Keratinocyte (primary cell): ENCODE data around the gene CAMSAP1. TPM values are rescaled to one million over a fixed set of nuclear protein-coding genes. Genes with fewer than 3 reads are reported as not detected.

Experiments
- DNase-seq: peaks from one replicate; pipeline ENCODE4 v3.0.0-alpha.2; 2011; ENCODE audit warnings: low read depth, missing footprints, low spot score
- FAIRE-seq: peaks from 2 replicates; lab custom pipeline; 2011; peaks lifted over from hg19 to GRCh38; lab: Jason Lieb, UNC
- H2AFZ ChIP-seq: 2 replicates; pipeline ENCODE4 v1.6.0; 2012; ENCODE audit warnings: low read length, control low read depth, inconsistent platforms; ENCODE audit not compliant: control insufficient read depth
- H3K27ac ChIP-seq: 2 replicates; pipeline ENCODE4 v1.5.1; 2011; ENCODE audit warnings: low read length; ENCODE audit not compliant: control insufficient read depth, insufficient read depth
- H3K27me3 ChIP-seq: 3 replicates; pipeline ENCODE4 v1.6.0; 2011; ENCODE audit warnings: low read length; ENCODE audit not compliant: control insufficient read depth, insufficient read depth; ENCODE audit errors: extremely low read depth
- H3K36me3 ChIP-seq, 2 experiments: 2 replicates in 1 of 2; 3 replicates in 1 of 2; pipeline ENCODE4 v1.5.1; 2011; ENCODE audit warnings: low read length in 2 of 2, mild to moderate bottlenecking in 1 of 2; ENCODE audit not compliant: control insufficient read depth in 2 of 2, insufficient read depth in 2 of 2; ENCODE audit errors: extremely low read depth in 1 of 2
- H3K4me1 ChIP-seq: 3 replicates; pipeline ENCODE4 v1.5.1; 2011; ENCODE audit warnings: low read length; ENCODE audit not compliant: control insufficient read depth, insufficient read depth; ENCODE audit errors: extremely low read depth
- H3K4me2 ChIP-seq: 3 replicates; pipeline ENCODE4 v1.6.0; 2011; ENCODE audit warnings: low read depth, low read length; ENCODE audit not compliant: control insufficient read depth, insufficient read depth; ENCODE audit errors: extremely low read depth
- H3K4me3 ChIP-seq, 3 experiments: fragments of 200-600 bp in 1 of 3; sonication (generic) in 1 of 3; 2 replicates in 2 of 3; 3 replicates in 1 of 3; pipeline ENCODE4 v1.5.1; 2011 to 2016; ENCODE audit warnings: low read length in 3 of 3, mild to moderate bottlenecking in 3 of 3, control low read depth in 2 of 3, inconsistent platforms in 1 of 3, low read depth in 1 of 3, mixed read lengths in 1 of 3, mixed run types in 1 of 3, moderate library complexity in 1 of 3; ENCODE audit not compliant: control insufficient read depth in 2 of 3, insufficient read depth in 2 of 3; ENCODE audit errors: extremely low read depth in 1 of 3
- H3K79me2 ChIP-seq: 2 replicates; pipeline ENCODE4 v1.6.0; 2012; ENCODE audit warnings: low read length; ENCODE audit not compliant: control insufficient read depth, insufficient read depth
- H3K9ac ChIP-seq: 3 replicates; pipeline ENCODE4 v1.6.0; 2011; ENCODE audit warnings: low read length; ENCODE audit not compliant: control insufficient read depth, insufficient read depth; ENCODE audit errors: extremely low read depth
- H3K9me1 ChIP-seq: 3 replicates; pipeline ENCODE4 v1.6.0; 2011; ENCODE audit warnings: low read length; ENCODE audit not compliant: control insufficient read depth, insufficient read depth; ENCODE audit errors: extremely low read depth
- H3K9me3 ChIP-seq: 2 replicates; pipeline ENCODE4 v1.5.1; 2012; ENCODE audit warnings: low read depth, low read length; ENCODE audit not compliant: control insufficient read depth
- H4K20me1 ChIP-seq: 3 replicates; pipeline ENCODE4 v1.6.0; 2011; ENCODE audit warnings: low read length; ENCODE audit not compliant: control insufficient read depth, insufficient read depth; ENCODE audit errors: extremely low read depth
- CTCF ChIP-seq, 3 experiments: IDR thresholded peaks in 1 of 3; conservative IDR thresholded peaks in 1 of 3; optimal IDR thresholded peaks in 1 of 3; 2 replicates in 2 of 3; 3 replicates in 1 of 3; pipeline versions ENCODE3 to v1.5.1; 2011; ENCODE audit warnings: low read length in 3 of 3, mild to moderate bottlenecking in 3 of 3, moderate library complexity in 2 of 3, control low read depth in 1 of 3, inconsistent platforms in 1 of 3; ENCODE audit not compliant: insufficient read depth in 2 of 3; ENCODE audit errors: extremely low read depth in 1 of 3
- EZH2 ChIP-seq: IDR thresholded peaks from one replicate; pipeline ENCODE4 v1.6.1; 2012; ENCODE audit warnings: inconsistent platforms, mild to moderate bottlenecking, low read length, moderate library complexity
- dilution Hi-C: fragments of 300-500 bp; cut with MboI; formaldehyde crosslinking; loops from one replicate; pipeline ENCODE4 v1.7.0; 2020; ENCODE audit warnings: low sequenced_read_pairs; ENCODE audit not compliant: extremely low pct_ligation_motif_present
- polyA plus RNA-seq, 5 experiments: library from polyadenylated mRNA; depleted of rRNA in 3 of 5; stranded (reverse) in 3 of 5; stranded (forward) in 1 of 5; unstranded in 1 of 5; fragments of >200 nt; gene quantifications; 1 replicate in 1 of 5; 2 replicates in 3 of 5; 3 replicates in 1 of 5; pipeline versions ENCODE4 v1.2.1 to v1.2.3, GENCODE V29; 2011 to 2012; ENCODE audit warnings: missing spikeins in 2 of 5, low read depth in 1 of 5, low replicate concordance in 1 of 5

The CAMSAP1 gene
- polyA plus RNA-seq, 1 donor (not counting 4 experiments of a cell fraction or from before 2014, with no cell fraction given) = 8.3 TPM

DNA sequence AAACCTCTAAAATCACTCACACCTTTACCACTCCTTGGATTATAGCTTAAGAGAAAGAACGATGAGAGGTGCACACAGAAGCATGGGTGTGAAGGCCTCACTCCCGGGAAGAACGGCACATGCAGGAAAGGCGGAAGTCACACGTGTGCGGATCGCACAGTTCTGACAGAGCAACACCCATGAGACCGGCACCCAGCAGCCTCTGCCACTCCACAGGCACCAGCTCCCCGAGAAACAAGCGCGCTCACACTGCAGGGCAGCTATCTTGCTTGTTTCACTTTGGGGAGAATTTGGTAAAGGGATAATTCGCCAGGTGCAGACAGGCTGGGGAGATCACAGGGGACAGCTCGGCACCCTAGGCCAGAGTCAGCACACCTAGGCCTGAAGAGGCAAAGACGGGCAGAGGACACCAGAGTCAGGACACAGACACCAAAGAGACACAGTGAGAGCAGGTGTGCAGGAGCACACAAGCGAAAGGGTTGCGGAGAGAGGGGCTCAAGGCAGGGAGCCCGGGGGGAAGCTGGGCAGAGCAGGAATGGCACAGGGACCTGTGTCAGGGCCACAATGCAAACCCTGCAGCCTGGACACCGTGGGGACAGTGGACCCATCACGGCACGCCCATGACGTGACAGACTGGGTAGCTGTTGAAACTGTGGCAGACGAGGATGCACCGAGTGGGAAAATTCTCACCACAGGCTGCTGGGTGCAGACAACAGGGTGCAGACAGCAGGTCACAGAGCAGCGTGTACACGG lies 81.7 kb downstream of the CAMSAP1 start:
- no peaks in the 10 kb centered on the region for H3K27me3 ChIP-seq
- H3K9ac ChIP-seq = no peak overlapping the region
- peaks cover 16 to 23% of the 10 kb centered on the region in 2 experiments for H3K36me3 ChIP-seq
- dilution Hi-C loops = no loop called here
- TF ChIP-seq EZH2 (no peak), CTCF (optimal IDR thresholded peaks at IDR 0.05 in 1 of 3, IDR thresholded peaks at IDR 0.05 in 1 of 3, conservative IDR thresholded peaks at IDR 0.05 in 1 of 3; ENCODE audit: extremely low read depth in 1 of 3, insufficient read depth in 2 of 3, low read length in 3 of 3) (no peak)
- DNase-seq = no peak
- no peaks in the 10 kb centered on the region for H4K20me1 ChIP-seq
- no peak overlapping the region for H3K4me2 ChIP-seq
- H3K27ac ChIP-seq = no peak overlapping the region
- H3K9me1 ChIP-seq = no peaks in the 10 kb centered on the region
- H3K79me2 ChIP-seq = peaks cover 5% of the 10 kb centered on the region
- H2AFZ ChIP-seq = no peak overlapping the region
- FAIRE-seq = no peak
- no peaks in the 10 kb centered on the region for H3K4me1 ChIP-seq
- H3K9me3 ChIP-seq = no peaks in the 10 kb centered on the region
- no peak overlapping the region for H3K4me3 ChIP-seq

DNA sequence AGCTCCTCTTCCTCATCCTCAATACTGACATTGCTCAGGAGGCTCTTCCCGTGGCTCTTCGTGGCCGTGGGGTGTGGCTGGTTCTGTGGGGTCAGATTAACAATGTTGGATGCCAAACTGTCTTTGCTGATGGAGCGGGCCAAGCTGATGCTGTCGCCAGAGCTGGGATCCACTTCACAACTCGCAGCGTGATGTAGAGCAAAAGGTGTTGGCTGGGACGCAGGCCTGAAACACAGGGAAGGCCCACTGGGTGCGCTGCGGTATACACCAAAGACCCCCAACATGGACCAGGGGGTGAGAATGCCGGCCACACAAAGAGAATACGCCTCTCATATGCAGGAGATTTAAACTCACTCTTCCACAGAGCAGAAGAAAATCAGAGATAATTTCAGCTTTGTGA lies 84.3 kb downstream of the CAMSAP1 start:
- H3K9ac ChIP-seq = no peak overlapping the region
- FAIRE-seq (no peak), DNase-seq (no peak)
- H3K79me2 ChIP-seq = no peaks in the 10 kb centered on the region
- H3K4me1 ChIP-seq = no peaks in the 10 kb centered on the region
- TF ChIP-seq EZH2 = no peak
- TF ChIP-seq CTCF (optimal IDR thresholded peaks at IDR 0.05 in 1 of 3, IDR thresholded peaks at IDR 0.05 in 1 of 3, conservative IDR thresholded peaks at IDR 0.05 in 1 of 3; ENCODE audit: extremely low read depth in 1 of 3, insufficient read depth in 2 of 3, low read length in 3 of 3) = no peak
- no peaks in the 10 kb centered on the region for H4K20me1 ChIP-seq
- no peak overlapping the region for H3K4me2 ChIP-seq
- no peak overlapping the region for H2AFZ ChIP-seq
- no peak overlapping the region for H3K4me3 ChIP-seq
- no peaks in the 10 kb centered on the region for H3K27me3 ChIP-seq
- dilution Hi-C loops = no loop called here
- H3K9me3 ChIP-seq = no peaks in the 10 kb centered on the region
- no peaks in the 10 kb centered on the region for H3K9me1 ChIP-seq
- H3K36me3 ChIP-seq = peaks cover 22 to 27% of the 10 kb centered on the region in 2 experiments
- no peak overlapping the region for H3K27ac ChIP-seq
